ENCODE data around the gene ZIC2. TPM values are rescaled to one million over a fixed set of nuclear protein-coding genes. Genes with fewer than 3 reads are reported as not detected.

Gene ZIC2
- total RNA-seq, 1 donor from 2014 or later = 129 TPM

GRCh38 chr13:99991828-99992775 lies 10.5 kb downstream of the ZIC2 start:
- Mint-ChIP-seq H3K9me3 (no peaks in the 10 kb centered on the region), H3K27me3 (peaks cover 98% of the 10 kb centered on the region), H3K4me1 (ENCODE audit: unreplicated experiment) (peaks cover 13% of the 10 kb centered on the region), H3K4me3 (peak overlapping the region; percentile 56), H3K27ac (peak overlapping the region; percentile 78), H3K36me3 (peaks cover 3% of the 10 kb centered on the region)
- TF ChIP-seq CTCF (conservative IDR thresholded peaks at IDR 0.05) = no peak
- no peak for DNase-seq (ENCODE audit: extremely low spot score, unreplicated experiment)

GRCh38 chr13:99992949-99993351 lies 11.4 kb downstream of the ZIC2 start:
- H3K4me3 Mint-ChIP-seq = peak overlapping the region; percentile 11
- H3K9me3 Mint-ChIP-seq = no peaks in the 10 kb centered on the region
- no peak for TF ChIP-seq CTCF (conservative IDR thresholded peaks at IDR 0.05)
- H3K4me1 Mint-ChIP-seq (ENCODE audit: unreplicated experiment) = peaks cover 13% of the 10 kb centered on the region
- H3K36me3 Mint-ChIP-seq = no peaks in the 10 kb centered on the region
- peaks cover 91% of the 10 kb centered on the region for H3K27me3 Mint-ChIP-seq
- no peak for DNase-seq (ENCODE audit: extremely low spot score, unreplicated experiment)
- peak overlapping the region; percentile 15 for H3K27ac Mint-ChIP-seq

GRCh38 chr13:99993660-99994637 lies 12.4 kb downstream of the ZIC2 start:
- peak overlapping the region; percentile 4 for H3K4me3 Mint-ChIP-seq
- peaks cover 91% of the 10 kb centered on the region for H3K27me3 Mint-ChIP-seq
- no peak overlapping the region for H3K27ac Mint-ChIP-seq
- peaks cover 3% of the 10 kb centered on the region for H3K36me3 Mint-ChIP-seq
- no peak for DNase-seq (ENCODE audit: extremely low spot score, unreplicated experiment)
- H3K4me1 Mint-ChIP-seq (ENCODE audit: unreplicated experiment) = peaks cover 13% of the 10 kb centered on the region
- TF ChIP-seq CTCF (conservative IDR thresholded peaks at IDR 0.05) = no peak
- no peaks in the 10 kb centered on the region for H3K9me3 Mint-ChIP-seq

GRCh38 chr13:99994638-99995020 lies 13.0 kb downstream of the ZIC2 start:
- peaks cover 13% of the 10 kb centered on the region for H3K4me1 Mint-ChIP-seq (ENCODE audit: unreplicated experiment)
- H3K36me3 Mint-ChIP-seq = peaks cover 3% of the 10 kb centered on the region
- peaks cover 90% of the 10 kb centered on the region for H3K27me3 Mint-ChIP-seq
- no peaks in the 10 kb centered on the region for H3K9me3 Mint-ChIP-seq
- H3K27ac Mint-ChIP-seq = no peak overlapping the region
- DNase-seq (ENCODE audit: extremely low spot score, unreplicated experiment) = no peak
- no peak overlapping the region for H3K4me3 Mint-ChIP-seq
- no peak for TF ChIP-seq CTCF (conservative IDR thresholded peaks at IDR 0.05)

GRCh38 chr13:99995104-99995588 lies 13.6 kb downstream of the ZIC2 start:
- no peak for DNase-seq (ENCODE audit: extremely low spot score, unreplicated experiment)
- Mint-ChIP-seq H3K27ac (peak overlapping the region; percentile 35), H3K4me1 (ENCODE audit: unreplicated experiment) (peaks cover 13% of the 10 kb centered on the region), H3K36me3 (peaks cover 3% of the 10 kb centered on the region), H3K9me3 (no peaks in the 10 kb centered on the region), H3K4me3 (peak overlapping the region; percentile 22), H3K27me3 (peaks cover 88% of the 10 kb centered on the region)
- no peak for TF ChIP-seq CTCF (conservative IDR thresholded peaks at IDR 0.05)
